A673 (cell line): ENCODE results near the gene CWC15.

ENCODE experiments used
- EZH2 ChIP-seq: fragments of 200-600 bp; sonication (generic); IDR thresholded peaks from 2 replicates; pipeline ENCODE4 v1.6.1; 2017; ENCODE audit warnings: borderline replicate concordance, low read depth, mild to moderate bottlenecking, mixed read lengths, antibody characterized with exemption, low read length; ENCODE audit not compliant: poor library complexity, severe bottlenecking
- TF ChIP-seq, protein P1 (sequence below): fragments of 300-800, 200-600 bp; sonication (generic); conservative IDR thresholded peaks from 2 replicates; pipeline ENCODE4 v1.5.1; 2017; ENCODE audit warnings: low read depth, mild to moderate bottlenecking, antibody characterized with exemption, low read length, moderate library complexity, mixed read lengths

DNA sequence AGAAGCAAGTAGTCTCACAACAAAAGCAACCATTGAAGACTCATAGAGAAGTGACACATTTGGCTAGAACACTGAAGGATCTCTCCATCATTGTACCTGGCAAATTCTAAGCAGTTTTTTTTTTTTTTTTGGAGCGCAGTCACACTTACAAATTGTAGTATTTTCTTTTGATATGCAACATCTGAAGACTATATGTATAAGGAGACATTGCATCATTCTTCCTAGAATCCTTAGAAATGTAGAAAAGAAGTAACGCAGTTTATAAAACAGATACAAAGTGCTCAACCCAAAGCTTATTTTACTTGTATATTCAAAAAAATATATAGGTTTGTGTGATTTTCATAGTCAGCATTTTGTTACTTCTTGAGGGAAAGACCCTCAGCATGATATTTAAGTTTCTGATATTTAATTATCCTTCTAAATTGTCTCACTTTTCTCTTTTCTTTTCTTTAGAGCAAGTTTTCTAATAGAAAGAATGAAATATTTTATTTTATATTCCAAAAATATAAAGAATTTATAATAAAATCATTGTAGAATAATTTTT lies 20.1 kb upstream of the CWC15 start:
- TF ChIP-seq, protein P1, sequence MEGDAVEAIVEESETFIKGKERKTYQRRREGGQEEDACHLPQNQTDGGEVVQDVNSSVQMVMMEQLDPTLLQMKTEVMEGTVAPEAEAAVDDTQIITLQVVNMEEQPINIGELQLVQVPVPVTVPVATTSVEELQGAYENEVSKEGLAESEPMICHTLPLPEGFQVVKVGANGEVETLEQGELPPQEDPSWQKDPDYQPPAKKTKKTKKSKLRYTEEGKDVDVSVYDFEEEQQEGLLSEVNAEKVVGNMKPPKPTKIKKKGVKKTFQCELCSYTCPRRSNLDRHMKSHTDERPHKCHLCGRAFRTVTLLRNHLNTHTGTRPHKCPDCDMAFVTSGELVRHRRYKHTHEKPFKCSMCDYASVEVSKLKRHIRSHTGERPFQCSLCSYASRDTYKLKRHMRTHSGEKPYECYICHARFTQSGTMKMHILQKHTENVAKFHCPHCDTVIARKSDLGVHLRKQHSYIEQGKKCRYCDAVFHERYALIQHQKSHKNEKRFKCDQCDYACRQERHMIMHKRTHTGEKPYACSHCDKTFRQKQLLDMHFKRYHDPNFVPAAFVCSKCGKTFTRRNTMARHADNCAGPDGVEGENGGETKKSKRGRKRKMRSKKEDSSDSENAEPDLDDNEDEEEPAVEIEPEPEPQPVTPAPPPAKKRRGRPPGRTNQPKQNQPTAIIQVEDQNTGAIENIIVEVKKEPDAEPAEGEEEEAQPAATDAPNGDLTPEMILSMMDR, result no peak
- no peak for TF ChIP-seq EZH2
